Smooth muscle cell (in vitro differentiated cells): ENCODE measurements around the gene ASIC3. TPM values are rescaled to one million over a fixed set of nuclear protein-coding genes. Genes with fewer than 3 reads are reported as not detected.

Experiments used
- DNase-seq: peaks from one replicate; lab custom pipeline; 2025; ENCODE audit not compliant: unreplicated experiment; lab: John Stamatoyannopoulos, UW
- H2AFZ ChIP-seq: fragments of 200-600 bp; sonication (generic); 2 replicates; pipeline ENCODE4 v1.6.0; 2016; ENCODE audit warnings: antibody characterized with exemption, low read depth, mild to moderate bottlenecking
- H3F3A ChIP-seq: fragments of 200-600 bp; sonication (generic); 2 replicates; pipeline ENCODE4 v1.6.0; 2017; ENCODE audit warnings: antibody characterized with exemption, low read depth
- H3K27ac ChIP-seq: fragments of 200-600 bp; sonication (generic); 2 replicates; pipeline ENCODE4 v1.5.1; 2016; ENCODE audit warnings: low read depth, mild to moderate bottlenecking
- H3K27me3 ChIP-seq: fragments of 200-600 bp; sonication (generic); 2 replicates; pipeline ENCODE4 v1.6.1; 2016; ENCODE audit warnings: low read depth, mild to moderate bottlenecking
- H3K36me3 ChIP-seq: fragments of 200-600 bp; sonication (generic); 2 replicates; pipeline ENCODE4 v1.5.1; 2016; ENCODE audit warnings: low read depth
- H3K4me1 ChIP-seq: fragments of 200-600 bp; sonication (generic); 2 replicates; pipeline ENCODE4 v1.5.1; 2016; ENCODE audit warnings: low read depth
- H3K4me2 ChIP-seq: fragments of 200-600 bp; sonication (generic); 2 replicates; pipeline ENCODE4 v1.6.0; 2016; ENCODE audit warnings: mild to moderate bottlenecking
- H3K4me3 ChIP-seq: fragments of 200-600 bp; sonication (generic); 2 replicates; pipeline ENCODE4 v1.5.1; 2016; ENCODE audit warnings: mild to moderate bottlenecking
- H3K79me2 ChIP-seq: fragments of 200-600 bp; sonication (generic); 2 replicates; pipeline ENCODE4 v1.6.0; 2016; ENCODE audit warnings: low read depth, mild to moderate bottlenecking
- H3K9ac ChIP-seq: fragments of 200-600 bp; sonication (generic); 2 replicates; pipeline ENCODE4 v1.6.0; 2016; ENCODE audit warnings: low read depth
- H3K9me3 ChIP-seq: fragments of 200-600 bp; sonication (generic); replicated peaks from 2 replicates; pipeline ENCODE4 v1.5.1; 2016; ENCODE audit warnings: low read depth
- H4K20me1 ChIP-seq: fragments of 200-600 bp; sonication (generic); 2 replicates; pipeline ENCODE4 v1.6.0; 2016; ENCODE audit warnings: low read depth
- WGBS: methylation state at CpG from one replicate; pipeline ENCODE4 v1.1.7; 2016; ENCODE audit warnings: low lambda C conversion rate; 5-methylcytosine and 5-hydroxymethylcytosine counted together
- polyA plus RNA-seq: library from polyadenylated mRNA; unstranded; fragments of >200 nt; fragmentation: Nextera tagmentation; extraction: Ambion mirVana; gene quantifications from 2 replicates; pipeline ENCODE4 v1.2.1, GENCODE V29; 2016
- total RNA-seq: library from RNA; depleted of rRNA; stranded (reverse); fragments of >200 nt; gene quantifications from 2 replicates; pipeline ENCODE4 v1.2.3, GENCODE V29; 2014
- TF ChIP-seq, protein P1 (sequence below): fragments of 200-600 bp; sonication (generic); IDR thresholded peaks from 2 replicates; pipeline ENCODE4 v1.5.1; 2017; ENCODE audit warnings: borderline replicate concordance, mild to moderate bottlenecking, antibody characterized with exemption; ENCODE audit not compliant: insufficient read depth, poor library complexity, severe bottlenecking

The ASIC3 gene
- total and polyA plus RNA-seq, 2 experiments from 2014 or later = 2.0 to 2.3 TPM

DNA sequence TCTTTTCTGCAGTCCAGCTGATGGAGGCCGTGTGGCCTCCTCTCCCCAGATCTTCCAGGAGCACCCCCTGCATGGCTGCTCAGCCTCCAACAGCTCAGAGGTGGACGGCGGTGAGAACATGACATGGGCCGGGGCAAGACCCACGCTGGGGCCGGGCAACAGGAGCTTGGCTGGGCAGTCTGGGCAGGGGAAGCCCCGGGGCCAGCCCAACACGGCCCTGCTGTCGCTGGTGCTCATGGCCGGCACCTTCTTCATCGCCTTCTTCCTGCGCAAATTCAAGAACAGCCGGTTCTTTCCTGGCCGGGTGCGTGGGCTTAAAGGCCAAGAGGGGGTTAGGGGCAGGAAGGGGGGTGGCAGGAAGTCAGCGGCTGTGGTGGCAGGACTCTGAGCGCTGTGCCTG is 25.7 kb downstream of the ASIC3 start:
- no peak for DNase-seq
- Histone ChIP-seq H3K4me2 (no peak overlapping the region), H3K36me3 (no peaks in the 10 kb centered on the region), H3K9ac (no peak overlapping the region), H3K4me3 (no peak overlapping the region), H3K27me3 (no peaks in the 10 kb centered on the region), H3F3A (peaks cover 16% of the 10 kb centered on the region), H2AFZ (no peak overlapping the region), H3K4me1 (no peaks in the 10 kb centered on the region), H3K79me2 (peaks cover 6% of the 10 kb centered on the region), H3K27ac (no peak overlapping the region), H3K9me3 (no peaks in the 10 kb centered on the region), H4K20me1 (peaks cover 25% of the 10 kb centered on the region)
- TF ChIP-seq, protein P1, sequence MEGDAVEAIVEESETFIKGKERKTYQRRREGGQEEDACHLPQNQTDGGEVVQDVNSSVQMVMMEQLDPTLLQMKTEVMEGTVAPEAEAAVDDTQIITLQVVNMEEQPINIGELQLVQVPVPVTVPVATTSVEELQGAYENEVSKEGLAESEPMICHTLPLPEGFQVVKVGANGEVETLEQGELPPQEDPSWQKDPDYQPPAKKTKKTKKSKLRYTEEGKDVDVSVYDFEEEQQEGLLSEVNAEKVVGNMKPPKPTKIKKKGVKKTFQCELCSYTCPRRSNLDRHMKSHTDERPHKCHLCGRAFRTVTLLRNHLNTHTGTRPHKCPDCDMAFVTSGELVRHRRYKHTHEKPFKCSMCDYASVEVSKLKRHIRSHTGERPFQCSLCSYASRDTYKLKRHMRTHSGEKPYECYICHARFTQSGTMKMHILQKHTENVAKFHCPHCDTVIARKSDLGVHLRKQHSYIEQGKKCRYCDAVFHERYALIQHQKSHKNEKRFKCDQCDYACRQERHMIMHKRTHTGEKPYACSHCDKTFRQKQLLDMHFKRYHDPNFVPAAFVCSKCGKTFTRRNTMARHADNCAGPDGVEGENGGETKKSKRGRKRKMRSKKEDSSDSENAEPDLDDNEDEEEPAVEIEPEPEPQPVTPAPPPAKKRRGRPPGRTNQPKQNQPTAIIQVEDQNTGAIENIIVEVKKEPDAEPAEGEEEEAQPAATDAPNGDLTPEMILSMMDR = no peak
- WGBS = 95% methylated on average over 17 of the region's 17 CpGs

DNA sequence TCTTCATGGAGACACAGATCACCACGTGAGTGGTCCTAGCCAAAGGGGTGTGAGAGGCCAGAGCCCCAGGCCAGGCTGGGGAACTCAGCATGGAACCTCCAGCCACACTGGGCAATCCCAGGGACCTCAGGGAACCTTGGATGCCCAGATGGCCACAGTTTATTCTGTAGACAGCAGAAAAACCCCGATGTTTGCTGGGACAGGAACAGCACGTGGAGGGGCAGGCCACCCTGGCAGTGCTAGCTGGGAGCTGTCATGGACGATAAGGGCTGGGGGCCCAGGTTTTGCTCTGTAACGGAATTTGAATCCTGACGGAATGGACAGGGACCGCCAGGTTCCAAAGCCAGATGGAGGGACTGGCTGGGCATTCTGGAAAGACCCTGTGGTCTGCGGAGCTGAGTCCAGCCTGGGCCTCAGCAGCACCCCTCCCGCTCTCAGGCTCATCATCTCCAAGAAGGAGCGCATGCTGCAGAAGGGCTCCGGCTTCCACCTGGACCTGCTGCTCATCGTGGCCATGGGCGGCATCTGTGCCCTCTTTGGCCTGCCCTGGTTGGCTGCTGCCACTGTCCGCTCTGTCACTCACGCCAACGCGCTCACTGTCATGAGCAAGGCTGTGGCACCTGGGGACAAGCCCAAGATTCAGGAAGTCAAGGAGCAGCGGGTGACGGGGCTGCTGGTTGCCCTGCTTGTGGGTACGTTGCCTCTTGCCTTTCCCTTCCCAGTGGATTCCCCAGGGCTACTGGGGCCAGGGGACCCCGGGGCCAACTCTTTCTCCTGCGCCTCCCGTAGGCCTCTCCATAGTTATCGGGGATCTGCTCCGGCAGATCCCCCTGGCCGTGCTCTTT is 26.7 kb downstream of the ASIC3 start:
- WGBS = 97% methylated on average over 26 of the region's 26 CpGs
- H3F3A ChIP-seq = peaks cover 16% of the 10 kb centered on the region
- H3K9me3 ChIP-seq = no peaks in the 10 kb centered on the region
- no peak overlapping the region for H2AFZ ChIP-seq
- peaks cover 7% of the 10 kb centered on the region for H3K4me1 ChIP-seq
- H4K20me1 ChIP-seq = peaks cover 23% of the 10 kb centered on the region
- DNase-seq = no peak
- H3K4me3 ChIP-seq = no peak overlapping the region
- no peak overlapping the region for H3K27ac ChIP-seq
- H3K4me2 ChIP-seq = no peak overlapping the region
- no peak overlapping the region for H3K9ac ChIP-seq
- TF ChIP-seq, protein P1 = no peak
- H3K36me3 ChIP-seq = no peaks in the 10 kb centered on the region
- H3K27me3 ChIP-seq = no peaks in the 10 kb centered on the region
- H3K79me2 ChIP-seq = peaks cover 16% of the 10 kb centered on the region

- peaks cover 16% of the 10 kb centered on the region for H3F3A ChIP-seq
- no peak overlapping the region for H2AFZ ChIP-seq
- DNase-seq = no peak
- H3K79me2 ChIP-seq = peaks cover 21% of the 10 kb centered on the region
- WGBS = 100% methylated on average over 3 of the region's 7 CpGs
- H3K4me2 ChIP-seq = no peak overlapping the region
- no peaks in the 10 kb centered on the region for H3K9me3 ChIP-seq
- H3K9ac ChIP-seq = no peak overlapping the region
- peaks cover 7% of the 10 kb centered on the region for H3K4me1 ChIP-seq
- no peak overlapping the region for H3K27ac ChIP-seq
- H3K36me3 ChIP-seq = no peaks in the 10 kb centered on the region
- peaks cover 21% of the 10 kb centered on the region for H4K20me1 ChIP-seq
- no peak overlapping the region for H3K4me3 ChIP-seq
- TF ChIP-seq, protein P1 = no peak
- H3K27me3 ChIP-seq = no peaks in the 10 kb centered on the region
These were observed 27.3 kb downstream of the ASIC3 start for GRCh38 chr7:151075662-151075971.

DNA sequence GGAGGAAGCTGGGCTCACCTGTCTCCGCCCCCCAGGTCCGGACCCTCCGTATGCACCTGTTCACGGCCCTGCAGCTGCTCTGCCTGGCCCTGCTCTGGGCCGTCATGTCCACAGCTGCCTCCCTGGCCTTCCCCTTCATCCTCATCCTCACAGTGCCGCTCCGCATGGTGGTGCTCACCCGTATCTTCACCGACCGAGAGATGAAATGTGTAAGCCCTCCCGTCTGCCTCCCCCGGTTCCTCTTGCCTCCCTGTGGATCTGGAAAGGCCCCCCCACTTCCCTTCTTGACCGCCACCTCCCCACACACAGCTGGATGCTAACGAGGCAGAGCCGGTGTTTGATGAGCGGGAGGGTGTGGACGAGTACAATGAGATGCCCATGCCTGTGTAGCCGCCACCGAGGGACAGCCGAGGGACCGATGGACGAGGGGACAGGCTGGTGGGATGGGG is 27.7 kb downstream of the ASIC3 start:
- Histone ChIP-seq H4K20me1 (peaks cover 21% of the 10 kb centered on the region), H3K27me3 (no peaks in the 10 kb centered on the region), H3F3A (peaks cover 16% of the 10 kb centered on the region), H3K4me3 (no peak overlapping the region), H3K36me3 (no peaks in the 10 kb centered on the region), H3K27ac (no peak overlapping the region), H3K79me2 (peaks cover 21% of the 10 kb centered on the region), H2AFZ (no peak overlapping the region), H3K4me2 (no peak overlapping the region), H3K4me1 (peaks cover 9% of the 10 kb centered on the region), H3K9me3 (no peaks in the 10 kb centered on the region), H3K9ac (no peak overlapping the region)
- TF ChIP-seq, protein P1 = no peak
- no peak for DNase-seq
- WGBS = 89% methylated on average over 22 of the region's 22 CpGs
